SK-N-SH (cell line): ENCODE data around the gene ANAPC5. TPM values are rescaled to one million over a fixed set of nuclear protein-coding genes. Genes with fewer than 3 reads are reported as not detected.

Source experiments
- CTCF ChIA-PET: fragments of 300-600, 350-600 bp; formaldehyde crosslinking; extraction: SDS; loops from one replicate; lab custom pipeline; 2021; lab: Yijun Ruan, JAX
- POLR2A ChIA-PET: fragments of 350-600 bp; sonication (Branson Sonifier 250); formaldehyde crosslinking; extraction: SDS; loops from one replicate; lab custom pipeline; 2020; ENCODE audit warnings: antibody characterized with exemption, inconsistent platforms; lab: Yijun Ruan, JAX
- DNase-seq: peaks from one replicate; pipeline ENCODE4 v3.0.0; 2012
- H2AFZ ChIP-seq: fragments of 200-600 bp; sonication (generic); 2 replicates; pipeline ENCODE4 v1.8.1; 2016; ENCODE audit warnings: antibody characterized with exemption, mild to moderate bottlenecking, low read depth
- H3F3A ChIP-seq: fragments of 200-600 bp; sonication (generic); replicated peaks from 2 replicates; pipeline ENCODE3; 2016; ENCODE audit warnings: antibody characterized with exemption, mild to moderate bottlenecking; ENCODE audit not compliant: insufficient read depth
- H3K27ac ChIP-seq, 2 experiments: fragments of 200-500 bp in 1 of 2; fragments of 200-600 bp in 1 of 2; sonication (Bioruptor generic) in 1 of 2; sonication (generic), shearing (Covaris generic) in 1 of 2; 2 replicates each; pipeline versions ENCODE4 v1.5.1 to v1.6.1; 2014 to 2016; ENCODE audit warnings: low read depth in 2 of 2, inconsistent platforms in 1 of 2, low read length in 1 of 2, mild to moderate bottlenecking in 1 of 2, mixed read lengths in 1 of 2
- H3K27me3 ChIP-seq: fragments of 200-600 bp; sonication (generic), shearing (Covaris generic); 2 replicates; pipeline ENCODE4 v1.6.1; 2016; ENCODE audit warnings: mixed run types; ENCODE audit not compliant: insufficient read depth
- H3K36me3 ChIP-seq, 2 experiments: fragments of 200-500 bp in 1 of 2; fragments of 200-600 bp in 1 of 2; sonication (Bioruptor generic) in 1 of 2; sonication (generic) in 1 of 2; replicated peaks in 1 of 2; 2 replicates each; pipeline versions ENCODE3 to v1.5.1; 2014 to 2016; ENCODE audit warnings: low read length in 1 of 2, mild to moderate bottlenecking in 1 of 2; ENCODE audit not compliant: insufficient read depth in 2 of 2, control insufficient read depth in 1 of 2
- H3K4me1 ChIP-seq, 2 experiments: fragments of 200-500 bp in 1 of 2; fragments of 200-600 bp in 1 of 2; sonication (Bioruptor generic) in 1 of 2; sonication (generic), shearing (Covaris generic) in 1 of 2; 2 replicates each; pipeline versions ENCODE4 v1.5.1 to v1.6.1; 2014 to 2016; ENCODE audit warnings: low read depth in 1 of 2, low read length in 1 of 2, mixed run types in 1 of 2; ENCODE audit not compliant: insufficient read depth in 2 of 2, control insufficient read depth in 1 of 2
- H3K4me2 ChIP-seq: fragments of 200-600 bp; sonication (generic), shearing (Covaris generic); 2 replicates; pipeline ENCODE4 v1.6.1; 2017; ENCODE audit warnings: mixed run types
- H3K4me3 ChIP-seq, 2 experiments: fragments of 200-500 bp in 1 of 2; fragments of 200-600 bp in 1 of 2; sonication (Bioruptor generic) in 1 of 2; sonication (generic), shearing (Covaris generic) in 1 of 2; 2 replicates each; pipeline versions ENCODE4 v1.5.1 to v1.8.1; 2014 to 2016; ENCODE audit warnings: low read depth in 2 of 2, inconsistent platforms in 1 of 2, low read length in 1 of 2, mild to moderate bottlenecking in 1 of 2, mixed read lengths in 1 of 2, moderate library complexity in 1 of 2
- H3K79me2 ChIP-seq: fragments of 200-600 bp; sonication (generic); 2 replicates; pipeline ENCODE4 v1.8.1; 2017; ENCODE audit warnings: mild to moderate bottlenecking; ENCODE audit not compliant: insufficient read depth
- H3K9ac ChIP-seq: fragments of 200-600 bp; sonication (generic); 2 replicates; pipeline ENCODE4 v1.6.1; 2017; ENCODE audit warnings: mixed run types
- H3K9me2 ChIP-seq: fragments of 200-600 bp; sonication (generic); 2 replicates; pipeline ENCODE4 v1.6.1; 2017; ENCODE audit warnings: mixed run types
- H3K9me3 ChIP-seq: fragments of 200-600 bp; sonication (generic); 2 replicates; pipeline ENCODE4 v1.6.1; 2017; ENCODE audit warnings: mixed run types, mild to moderate bottlenecking, moderate library complexity
- H4K20me1 ChIP-seq: fragments of 200-600 bp; sonication (generic); 2 replicates; pipeline ENCODE4 v1.6.1; 2017; ENCODE audit warnings: mild to moderate bottlenecking, mixed run types; ENCODE audit not compliant: insufficient read depth
- ELF1 ChIP-seq: IDR thresholded peaks from 2 replicates; pipeline ENCODE4 v1.4.0; 2012
- FOSL2 ChIP-seq: IDR thresholded peaks from 2 replicates; pipeline ENCODE4 v1.4.0; 2012; ENCODE audit warnings: low read depth, mild to moderate bottlenecking, moderate library complexity, borderline replicate concordance
- FOXJ3 ChIP-seq: sonication (generic); formaldehyde crosslinking; IDR thresholded peaks from 2 replicates; pipeline ENCODE4 v1.5.1; 2020; ENCODE audit warnings: mild to moderate bottlenecking, missing genetic modification reagents
- GABPA ChIP-seq: IDR thresholded peaks from 2 replicates; pipeline ENCODE4 v1.4.0; 2012; ENCODE audit warnings: low read depth, mild to moderate bottlenecking
- MEF2A ChIP-seq: IDR thresholded peaks from 2 replicates; pipeline ENCODE4 v1.4.0; 2012; ENCODE audit warnings: low read depth, borderline replicate concordance
- MXI1 ChIP-seq: IDR thresholded peaks from 2 replicates; pipeline ENCODE4 v1.6.1; 2012; ENCODE audit warnings: mild to moderate bottlenecking, low read depth, low read length, improper control_type of control experiment
- NFIC ChIP-seq: IDR thresholded peaks from 2 replicates; pipeline ENCODE4 v1.4.0; 2012; ENCODE audit warnings: borderline replicate concordance
- POLR2AphosphoS5 ChIP-seq: IDR thresholded peaks from 2 replicates; pipeline ENCODE4 v1.6.1; 2012; ENCODE audit warnings: low read depth, low read length
- RAD21 ChIP-seq: IDR thresholded peaks from 2 replicates; pipeline ENCODE4 v1.6.1; 2012; ENCODE audit warnings: mild to moderate bottlenecking, low read length
- RFX5 ChIP-seq: IDR thresholded peaks from 2 replicates; pipeline ENCODE4 v1.6.1; 2012; ENCODE audit warnings: mild to moderate bottlenecking, improper control_type of control experiment, low read length
- RXRA ChIP-seq: IDR thresholded peaks from 2 replicates; pipeline ENCODE4 v1.4.0; 2012; ENCODE audit warnings: low read depth, mild to moderate bottlenecking, borderline replicate concordance
- TAF1 ChIP-seq: IDR thresholded peaks from 2 replicates; pipeline ENCODE4 v1.6.1; 2012; ENCODE audit warnings: low read depth, mild to moderate bottlenecking, low read length, moderate library complexity, borderline replicate concordance
- TEAD4 ChIP-seq: IDR thresholded peaks from 2 replicates; pipeline ENCODE4 v1.4.0; 2012; ENCODE audit warnings: mild to moderate bottlenecking, borderline replicate concordance; ENCODE audit not compliant: insufficient read depth
- WGBS: methylation state at CpG from one replicate; pipeline ENCODE4 v1.1.6; 2017; ENCODE audit warnings: low lambda C conversion rate; 5-methylcytosine and 5-hydroxymethylcytosine counted together
- polyA plus RNA-seq, 3 experiments: library from polyadenylated mRNA; depleted of rRNA; stranded (reverse); fragments of >200 nt; gene quantifications; 2 replicates each; pipeline ENCODE4 v1.2.3, GENCODE V29; 2012
- TF ChIP-seq, protein P1 (sequence below): IDR thresholded peaks from 2 replicates; pipeline ENCODE4 v1.4.0; 2012; ENCODE audit warnings: low read depth, borderline replicate concordance
- TF ChIP-seq, protein P2 (sequence below): fragments of 150-350 bp; IDR thresholded peaks from 2 replicates; pipeline ENCODE4 v1.6.1; 2016; ENCODE audit warnings: mild to moderate bottlenecking, low read depth, low read length
- TF ChIP-seq, protein P3 (sequence below): IDR thresholded peaks from 2 replicates; pipeline ENCODE4 v1.4.0; 2012; ENCODE audit warnings: low read depth, borderline replicate concordance
- TF ChIP-seq, protein P4 (sequence below): IDR thresholded peaks from 2 replicates; pipeline ENCODE4 v1.6.1; 2012; ENCODE audit warnings: mild to moderate bottlenecking, low read depth, low read length, moderate library complexity
- TF ChIP-seq, protein P5 (sequence below): fragments of 150-350 bp; IDR thresholded peaks from 2 replicates; pipeline ENCODE4 v1.6.1; 2017; ENCODE audit warnings: antibody characterized with exemption, low read length, low read depth, borderline replicate concordance
- TF ChIP-seq, protein P6 (sequence below): IDR thresholded peaks from 2 replicates; pipeline ENCODE4 v1.4.0; 2012; ENCODE audit warnings: low read depth

The ANAPC5 gene
- polyA plus RNA-seq, 1 of the 3 experiments (the other 2 are of a cell fraction), result 110 TPM

DNA sequence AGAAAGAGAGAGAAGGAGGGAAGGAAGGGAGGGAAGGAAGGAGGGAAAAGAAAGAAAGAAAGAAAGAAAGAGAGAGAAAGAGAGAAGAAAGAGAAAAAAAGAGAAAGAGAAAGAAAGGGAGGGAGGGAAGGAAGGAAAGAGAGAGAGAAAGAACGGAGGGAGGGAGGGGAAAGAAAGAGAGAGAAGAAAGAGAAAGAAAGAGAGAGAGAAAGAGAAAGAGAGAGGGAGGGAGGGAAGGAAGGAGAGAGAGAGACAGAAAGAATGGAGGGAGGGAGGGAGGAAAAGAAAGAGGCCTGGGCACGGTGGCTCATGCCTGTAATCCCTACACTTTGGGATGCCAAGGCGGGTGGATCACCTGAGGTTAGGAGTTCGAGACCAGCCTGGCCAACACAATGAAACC is 5.1 kb upstream of the ANAPC5 start:
- Histone ChIP-seq H3K36me3 (no peaks in the 10 kb centered on the region), H3K9me2 (no peaks in the 10 kb centered on the region), H3K27ac (no peak overlapping the region), H3K4me2 (no peak overlapping the region), H3F3A (peaks cover 7% of the 10 kb centered on the region), H3K27me3 (no peaks in the 10 kb centered on the region), H3K4me3 (no peak overlapping the region), H3K9ac (no peak overlapping the region), H3K79me2 (no peaks in the 10 kb centered on the region), H2AFZ (no peak overlapping the region), H3K9me3 (no peaks in the 10 kb centered on the region), H4K20me1 (no peaks in the 10 kb centered on the region), H3K4me1 (no peaks in the 10 kb centered on the region)
- POLR2A ChIA-PET, result no interaction called here
- CTCF ChIA-PET, result interaction anchor here (1.6 kb wide), 1 partner anchor 85 kb away, joined by 5 read pairs; no protein-coding TSS in a partner anchor
- no peak for TF ChIP-seq ELF1
- TF ChIP-seq FOSL2, result no peak
- TF ChIP-seq NFIC, result no peak
- no peak for TF ChIP-seq MEF2A
- no peak for TF ChIP-seq RFX5
- no peak for TF ChIP-seq POLR2AphosphoS5
- TF ChIP-seq, protein P1, sequence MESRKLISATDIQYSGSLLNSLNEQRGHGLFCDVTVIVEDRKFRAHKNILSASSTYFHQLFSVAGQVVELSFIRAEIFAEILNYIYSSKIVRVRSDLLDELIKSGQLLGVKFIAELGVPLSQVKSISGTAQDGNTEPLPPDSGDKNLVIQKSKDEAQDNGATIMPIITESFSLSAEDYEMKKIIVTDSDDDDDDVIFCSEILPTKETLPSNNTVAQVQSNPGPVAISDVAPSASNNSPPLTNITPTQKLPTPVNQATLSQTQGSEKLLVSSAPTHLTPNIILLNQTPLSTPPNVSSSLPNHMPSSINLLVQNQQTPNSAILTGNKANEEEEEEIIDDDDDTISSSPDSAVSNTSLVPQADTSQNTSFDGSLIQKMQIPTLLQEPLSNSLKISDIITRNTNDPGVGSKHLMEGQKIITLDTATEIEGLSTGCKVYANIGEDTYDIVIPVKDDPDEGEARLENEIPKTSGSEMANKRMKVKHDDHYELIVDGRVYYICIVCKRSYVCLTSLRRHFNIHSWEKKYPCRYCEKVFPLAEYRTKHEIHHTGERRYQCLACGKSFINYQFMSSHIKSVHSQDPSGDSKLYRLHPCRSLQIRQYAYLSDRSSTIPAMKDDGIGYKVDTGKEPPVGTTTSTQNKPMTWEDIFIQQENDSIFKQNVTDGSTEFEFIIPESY, result no peak
- TF ChIP-seq, protein P2, sequence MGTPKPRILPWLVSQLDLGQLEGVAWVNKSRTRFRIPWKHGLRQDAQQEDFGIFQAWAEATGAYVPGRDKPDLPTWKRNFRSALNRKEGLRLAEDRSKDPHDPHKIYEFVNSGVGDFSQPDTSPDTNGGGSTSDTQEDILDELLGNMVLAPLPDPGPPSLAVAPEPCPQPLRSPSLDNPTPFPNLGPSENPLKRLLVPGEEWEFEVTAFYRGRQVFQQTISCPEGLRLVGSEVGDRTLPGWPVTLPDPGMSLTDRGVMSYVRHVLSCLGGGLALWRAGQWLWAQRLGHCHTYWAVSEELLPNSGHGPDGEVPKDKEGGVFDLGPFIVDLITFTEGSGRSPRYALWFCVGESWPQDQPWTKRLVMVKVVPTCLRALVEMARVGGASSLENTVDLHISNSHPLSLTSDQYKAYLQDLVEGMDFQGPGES, result no peak
- TF ChIP-seq, protein P3, sequence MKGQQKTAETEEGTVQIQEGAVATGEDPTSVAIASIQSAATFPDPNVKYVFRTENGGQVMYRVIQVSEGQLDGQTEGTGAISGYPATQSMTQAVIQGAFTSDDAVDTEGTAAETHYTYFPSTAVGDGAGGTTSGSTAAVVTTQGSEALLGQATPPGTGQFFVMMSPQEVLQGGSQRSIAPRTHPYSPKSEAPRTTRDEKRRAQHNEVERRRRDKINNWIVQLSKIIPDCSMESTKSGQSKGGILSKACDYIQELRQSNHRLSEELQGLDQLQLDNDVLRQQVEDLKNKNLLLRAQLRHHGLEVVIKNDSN, result no peak
- TF ChIP-seq RXRA, result no peak
- TF ChIP-seq, protein P4, sequence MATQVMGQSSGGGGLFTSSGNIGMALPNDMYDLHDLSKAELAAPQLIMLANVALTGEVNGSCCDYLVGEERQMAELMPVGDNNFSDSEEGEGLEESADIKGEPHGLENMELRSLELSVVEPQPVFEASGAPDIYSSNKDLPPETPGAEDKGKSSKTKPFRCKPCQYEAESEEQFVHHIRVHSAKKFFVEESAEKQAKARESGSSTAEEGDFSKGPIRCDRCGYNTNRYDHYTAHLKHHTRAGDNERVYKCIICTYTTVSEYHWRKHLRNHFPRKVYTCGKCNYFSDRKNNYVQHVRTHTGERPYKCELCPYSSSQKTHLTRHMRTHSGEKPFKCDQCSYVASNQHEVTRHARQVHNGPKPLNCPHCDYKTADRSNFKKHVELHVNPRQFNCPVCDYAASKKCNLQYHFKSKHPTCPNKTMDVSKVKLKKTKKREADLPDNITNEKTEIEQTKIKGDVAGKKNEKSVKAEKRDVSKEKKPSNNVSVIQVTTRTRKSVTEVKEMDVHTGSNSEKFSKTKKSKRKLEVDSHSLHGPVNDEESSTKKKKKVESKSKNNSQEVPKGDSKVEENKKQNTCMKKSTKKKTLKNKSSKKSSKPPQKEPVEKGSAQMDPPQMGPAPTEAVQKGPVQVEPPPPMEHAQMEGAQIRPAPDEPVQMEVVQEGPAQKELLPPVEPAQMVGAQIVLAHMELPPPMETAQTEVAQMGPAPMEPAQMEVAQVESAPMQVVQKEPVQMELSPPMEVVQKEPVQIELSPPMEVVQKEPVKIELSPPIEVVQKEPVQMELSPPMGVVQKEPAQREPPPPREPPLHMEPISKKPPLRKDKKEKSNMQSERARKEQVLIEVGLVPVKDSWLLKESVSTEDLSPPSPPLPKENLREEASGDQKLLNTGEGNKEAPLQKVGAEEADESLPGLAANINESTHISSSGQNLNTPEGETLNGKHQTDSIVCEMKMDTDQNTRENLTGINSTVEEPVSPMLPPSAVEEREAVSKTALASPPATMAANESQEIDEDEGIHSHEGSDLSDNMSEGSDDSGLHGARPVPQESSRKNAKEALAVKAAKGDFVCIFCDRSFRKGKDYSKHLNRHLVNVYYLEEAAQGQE, result no peak
- no peak for TF ChIP-seq FOXJ3
- no peak for TF ChIP-seq GABPA
- TF ChIP-seq, protein P5, sequence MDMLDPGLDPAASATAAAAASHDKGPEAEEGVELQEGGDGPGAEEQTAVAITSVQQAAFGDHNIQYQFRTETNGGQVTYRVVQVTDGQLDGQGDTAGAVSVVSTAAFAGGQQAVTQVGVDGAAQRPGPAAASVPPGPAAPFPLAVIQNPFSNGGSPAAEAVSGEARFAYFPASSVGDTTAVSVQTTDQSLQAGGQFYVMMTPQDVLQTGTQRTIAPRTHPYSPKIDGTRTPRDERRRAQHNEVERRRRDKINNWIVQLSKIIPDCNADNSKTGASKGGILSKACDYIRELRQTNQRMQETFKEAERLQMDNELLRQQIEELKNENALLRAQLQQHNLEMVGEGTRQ, result no peak
- no peak for TF ChIP-seq MXI1
- no peak for TF ChIP-seq TEAD4
- TF ChIP-seq, protein P6, sequence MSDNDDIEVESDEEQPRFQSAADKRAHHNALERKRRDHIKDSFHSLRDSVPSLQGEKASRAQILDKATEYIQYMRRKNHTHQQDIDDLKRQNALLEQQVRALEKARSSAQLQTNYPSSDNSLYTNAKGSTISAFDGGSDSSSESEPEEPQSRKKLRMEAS, result no peak
- no peak for TF ChIP-seq RAD21
- TF ChIP-seq TAF1, result no peak
- WGBS, result 54% methylated on average over 4 of the region's 4 CpGs
- DNase-seq, result no peak
